CD4-positive, alpha-beta T cell (primary cell): ENCODE data around the gene BOLA3. TPM values are rescaled to one million over a fixed set of nuclear protein-coding genes. Genes with fewer than 3 reads are reported as not detected.

ENCODE experiments used
- ATAC-seq: fragments of 200-7000 bp; cut with Tn5 transposase; one replicate; pipeline ENCODE4 v1.10.0; 2022; ENCODE audit warnings: mild to moderate bottlenecking; ENCODE audit not compliant: poor library complexity
- CTCF ChIA-PET: fragments of 350-600 bp; sonication (Branson Sonifier 250); formaldehyde crosslinking; loops from one replicate; lab custom pipeline; 2021; ENCODE audit warnings: antibody characterized with exemption, inconsistent platforms; lab: Charles Lee
- POLR2A ChIA-PET: fragments of 350-600 bp; sonication (Branson Sonifier 250); formaldehyde crosslinking; loops from one replicate; lab custom pipeline; 2021; ENCODE audit warnings: antibody characterized with exemption, inconsistent platforms; lab: Charles Lee
- DNase-seq, 14 experiments: peaks; one replicate each; pipeline ENCODE4 v3.0.0-alpha.2; 2013 to 2020; ENCODE audit warnings: mixed read lengths in 2 of 14
- H3K27ac ChIP-seq, 2 donors: one replicate each; pipeline versions ENCODE4 v1.5.1 to v1.7.0; 2013; ENCODE audit warnings: low read length in 2 of 2, low read depth in 1 of 2, mild to moderate bottlenecking in 1 of 2
- H3K27me3 ChIP-seq, 2 experiments: 1 replicate in 1 of 2; 2 replicates in 1 of 2; pipeline versions ENCODE4 v1.6.1 to v1.7.0; 2013; ENCODE audit warnings: low read length in 2 of 2, control low read depth in 1 of 2, mild to moderate bottlenecking in 1 of 2, moderate library complexity in 1 of 2; ENCODE audit not compliant: insufficient read depth in 2 of 2, control insufficient read depth in 1 of 2
- H3K36me3 ChIP-seq: one replicate; pipeline ENCODE4 v1.6.1; 2013; ENCODE audit warnings: low read length, control low read depth; ENCODE audit not compliant: insufficient read depth
- H3K4me1 ChIP-seq: one replicate; pipeline ENCODE4 v1.6.1; 2013; ENCODE audit warnings: low read length, control low read depth; ENCODE audit not compliant: insufficient read depth
- H3K4me3 ChIP-seq: one replicate; pipeline ENCODE4 v1.5.1; 2013; ENCODE audit warnings: mild to moderate bottlenecking, low read length, moderate library complexity
- H3K9me3 ChIP-seq, 2 experiments: 1 replicate in 1 of 2; 2 replicates in 1 of 2; pipeline versions ENCODE4 v1.6.1 to v1.7.0; 2013; ENCODE audit warnings: low read length in 2 of 2, mild to moderate bottlenecking in 2 of 2, control low read depth in 1 of 2, moderate library complexity in 1 of 2; ENCODE audit not compliant: control insufficient read depth in 1 of 2, insufficient read depth in 1 of 2
- H3K27ac Mint-ChIP-seq: one replicate; pipeline ENCODE4 v1.8.0; 2020; ENCODE audit warnings: mixed read lengths
- H3K27me3 Mint-ChIP-seq: one replicate; pipeline ENCODE4 v1.8.0; 2021; ENCODE audit warnings: mixed read lengths
- H3K36me3 Mint-ChIP-seq: one replicate; pipeline ENCODE4 v1.8.0; 2021; ENCODE audit warnings: low read depth, mixed read lengths
- H3K4me1 Mint-ChIP-seq: one replicate; pipeline ENCODE4 v1.8.0; 2021; ENCODE audit warnings: low read depth, mixed read lengths
- H3K4me3 Mint-ChIP-seq: one replicate; pipeline ENCODE4 v1.8.0; 2020; ENCODE audit warnings: mild to moderate bottlenecking, mixed read lengths
- H3K9me3 Mint-ChIP-seq: one replicate; pipeline ENCODE4 v1.8.0; 2020; ENCODE audit warnings: mixed read lengths
- CTCF ChIP-seq: fragments of 200-600 bp; IDR thresholded peaks from one replicate; pipeline ENCODE4 v1.8.0; 2022; ENCODE audit warnings: antibody characterized with exemption, mild to moderate bottlenecking
- intact Hi-C, 2 experiments: fragments of 100-400 bp; cut with DNase I in 1 of 2; cut with micrococcal nuclease in 1 of 2; formaldehyde crosslinking; loops; one replicate each; pipeline versions ENCODE4 v1.15.1 to v1.9.0; 2023 to 2025; cut with DNase I, micrococcal nuclease
- total RNA-seq, 174 experiments: library from RNA in 2 of 174; stranded (reverse) in 2 of 174; gene quantifications; one replicate each; pipeline ENCODE4 v1.2.3 and lab custom pipeline; 2021 to 2026

BOLA3 gene
- total RNA-seq, 2 experiments from 2014 or later = 11.4 to 12.9 TPM

DNA sequence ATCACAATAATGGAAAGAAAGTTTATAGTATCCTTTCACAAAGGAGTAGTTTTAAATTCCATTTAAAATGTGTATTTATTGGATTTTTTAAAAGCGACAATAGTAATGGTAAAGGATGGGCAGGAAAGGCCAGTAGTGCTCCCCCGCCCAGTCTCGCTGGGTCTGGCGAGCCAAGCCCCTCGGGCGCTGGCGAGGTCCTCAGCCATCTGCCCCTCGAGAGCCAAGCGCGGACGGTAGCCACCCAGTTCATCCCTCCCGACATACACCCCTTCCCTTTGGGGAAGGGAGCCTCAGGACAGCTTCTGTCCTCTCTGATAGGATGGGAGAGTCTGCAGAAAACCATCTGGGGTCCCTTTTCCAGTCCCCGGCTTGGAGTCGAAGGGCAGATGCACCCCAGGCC is 45.2 kb downstream of the BOLA3 start:
- Mint-ChIP-seq H3K27ac (no peak overlapping the region), H3K9me3 (no peaks in the 10 kb centered on the region), H3K4me3 (no peak overlapping the region), H3K4me1 (no peaks in the 10 kb centered on the region), H3K27me3 (no peaks in the 10 kb centered on the region), H3K36me3 (peaks cover 66% of the 10 kb centered on the region)
- no peaks in the 10 kb centered on the region for H3K27me3 ChIP-seq
- H3K4me3 ChIP-seq = no peak overlapping the region
- H3K27ac ChIP-seq = no peak overlapping the region
- DNase-seq = no peak
- intact Hi-C loops = loop anchor here in 1 of 2 experiments (10.0 kb wide), 1 partner anchor 278 kb away; the partner anchor contains the start of gene STAMBP
- ChIA-PET POLR2A (no interaction called here), CTCF (interaction anchor here (0.9 kb wide), 1 partner anchor 278 kb away, joined by 3 read pairs; no protein-coding TSS in a partner anchor)
- no peak for TF ChIP-seq CTCF
- peaks cover 46% of the 10 kb centered on the region for H3K36me3 ChIP-seq
- ATAC-seq = no peak
- no peaks in the 10 kb centered on the region for H3K9me3 ChIP-seq
- H3K4me1 ChIP-seq = no peaks in the 10 kb centered on the region

DNA sequence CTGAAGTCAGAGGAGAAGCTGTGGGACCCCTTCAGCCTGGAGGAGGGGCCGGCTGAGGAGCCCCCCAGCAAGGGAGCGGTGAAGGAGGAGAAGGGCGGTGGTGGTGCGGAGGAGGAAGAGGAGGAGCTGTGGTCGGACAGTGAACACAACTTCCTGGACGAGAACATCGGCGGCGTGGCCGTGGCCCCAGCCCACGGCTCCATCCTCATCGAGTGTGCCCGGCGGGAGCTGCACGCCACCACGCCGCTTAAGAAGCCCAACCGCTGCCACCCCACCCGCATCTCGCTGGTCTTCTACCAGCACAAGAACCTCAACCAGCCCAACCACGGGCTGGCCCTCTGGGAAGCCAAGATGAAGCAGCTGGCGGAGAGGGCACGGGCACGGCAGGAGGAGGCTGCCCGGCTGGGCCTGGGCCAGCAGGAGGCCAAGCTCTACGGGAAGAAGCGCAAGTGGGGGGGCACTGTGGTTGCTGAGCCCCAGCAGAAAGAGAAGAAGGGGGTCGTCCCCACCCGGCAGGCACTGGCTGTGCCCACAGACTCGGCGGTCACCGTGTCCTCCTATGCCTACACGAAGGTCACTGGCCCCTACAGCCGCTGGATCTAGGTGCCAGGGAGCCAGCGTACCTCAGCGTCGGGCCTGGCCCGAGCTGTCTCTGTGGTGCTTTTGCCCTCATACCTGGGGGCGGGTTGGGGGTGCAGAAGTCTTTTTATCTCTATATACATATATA is 46.0 kb downstream of the BOLA3 start:
- Histone ChIP-seq H3K4me3 (no peak overlapping the region), H3K27ac (no peak overlapping the region), H3K4me1 (no peaks in the 10 kb centered on the region), H3K36me3 (peaks cover 46% of the 10 kb centered on the region), H3K9me3 (no peaks in the 10 kb centered on the region), H3K27me3 (no peaks in the 10 kb centered on the region)
- intact Hi-C loops = loop anchor here in 1 of 2 experiments (10.0 kb wide), 1 partner anchor 277 kb away; the partner anchor contains the start of gene STAMBP
- ChIA-PET POLR2A (no interaction called here), CTCF (no interaction called here)
- Mint-ChIP-seq H3K36me3 (peaks cover 72% of the 10 kb centered on the region), H3K27me3 (no peaks in the 10 kb centered on the region), H3K9me3 (no peaks in the 10 kb centered on the region), H3K4me1 (no peaks in the 10 kb centered on the region), H3K27ac (no peak overlapping the region), H3K4me3 (no peak overlapping the region)
- ATAC-seq = no peak
- DNase-seq = no peak
- TF ChIP-seq CTCF = no peak

GRCh38 chr2:74100254-74101216 is 47.2 kb downstream of the BOLA3 start:
- Mint-ChIP-seq H3K9me3 (no peaks in the 10 kb centered on the region), H3K27ac (no peak overlapping the region), H3K4me3 (no peak overlapping the region), H3K27me3 (no peaks in the 10 kb centered on the region), H3K36me3 (peaks cover 83% of the 10 kb centered on the region), H3K4me1 (no peaks in the 10 kb centered on the region)
- H3K9me3 ChIP-seq = no peaks in the 10 kb centered on the region
- H3K4me1 ChIP-seq = no peaks in the 10 kb centered on the region
- H3K27me3 ChIP-seq = no peaks in the 10 kb centered on the region
- POLR2A ChIA-PET = no interaction called here
- TF ChIP-seq CTCF = no peak
- ATAC-seq = no peak
- H3K36me3 ChIP-seq = peaks cover 52% of the 10 kb centered on the region
- intact Hi-C loops = loop anchor here in 1 of 2 experiments (10.0 kb wide), 1 partner anchor 276 kb away; the partner anchor contains the start of gene STAMBP
- CTCF ChIA-PET = no interaction called here
- H3K4me3 ChIP-seq = no peak overlapping the region
- DNase-seq = no peak
- H3K27ac ChIP-seq = no peak overlapping the region
